ENCODE results near the gene FGGY.

The FGGY gene

GRCh38 chr1:59271561-59272260 lies 25.2 kb upstream of the FGGY start:
- H3K4me3 ChIP-seq (replicated peaks; ENCODE audit: low read depth, low read length), result no peak overlapping the region
- no peak for TF ChIP-seq CTCF (IDR thresholded peaks at IDR 0.05; ENCODE audit: low read depth, low read length, missing control alignments)
- no peak for DNase-seq (ENCODE audit: extremely low read depth, low read depth)

- TF ChIP-seq CTCF (IDR thresholded peaks at IDR 0.05; ENCODE audit: low read depth, low read length, missing control alignments), result no peak
- H3K4me3 ChIP-seq (replicated peaks; ENCODE audit: low read depth, low read length), result no peak overlapping the region
- DNase-seq (ENCODE audit: extremely low read depth, low read depth), result no peak
Measured at GRCh38 chr1:59272507-59272906, 24.4 kb upstream of the FGGY start.

GRCh38 chr1:59276439-59276851 lies 20.4 kb upstream of the FGGY start:
- TF ChIP-seq CTCF (IDR thresholded peaks at IDR 0.05; ENCODE audit: low read depth, low read length, missing control alignments), result no peak
- H3K4me3 ChIP-seq (replicated peaks; ENCODE audit: low read depth, low read length), result no peak overlapping the region
- no peak for DNase-seq (ENCODE audit: extremely low read depth, low read depth)

- no peak for TF ChIP-seq CTCF (IDR thresholded peaks at IDR 0.05; ENCODE audit: low read depth, low read length, missing control alignments)
- H3K4me3 ChIP-seq (replicated peaks; ENCODE audit: low read depth, low read length), result no peak overlapping the region
- no peak for DNase-seq (ENCODE audit: extremely low read depth, low read depth)
Measured at GRCh38 chr1:59278780-59279354, 18.0 kb upstream of the FGGY start.

GRCh38 chr1:59279645-59280044 lies 17.2 kb upstream of the FGGY start:
- H3K4me3 ChIP-seq (replicated peaks; ENCODE audit: low read depth, low read length), result no peak overlapping the region
- TF ChIP-seq CTCF (IDR thresholded peaks at IDR 0.05; ENCODE audit: low read depth, low read length, missing control alignments), result no peak
- no peak for DNase-seq (ENCODE audit: extremely low read depth, low read depth)

- no peak overlapping the region for H3K4me3 ChIP-seq (replicated peaks; ENCODE audit: low read depth, low read length)
- no peak for DNase-seq (ENCODE audit: extremely low read depth, low read depth)
- TF ChIP-seq CTCF (IDR thresholded peaks at IDR 0.05; ENCODE audit: low read depth, low read length, missing control alignments), result no peak
Measured at GRCh38 chr1:59282951-59283350, 13.9 kb upstream of the FGGY start.
